ENCODE results near the gene AADACL3.

The AADACL3 gene

GRCh38 chr1:12764016-12764415 is 48.1 kb downstream of the AADACL3 start:
- DNase-seq (ENCODE audit: insufficient read length, low spot score): no peak
- FAIRE-seq: no peak
- no peak for TF ChIP-seq CTCF (IDR thresholded peaks at IDR 0.05; ENCODE audit: insufficient read depth, missing control alignments)

- no peak for TF ChIP-seq CTCF (IDR thresholded peaks at IDR 0.05; ENCODE audit: insufficient read depth, missing control alignments)
- FAIRE-seq (no peak), DNase-seq (ENCODE audit: insufficient read length, low spot score) (no peak)
Measured at GRCh38 chr1:12769031-12769430, 53.1 kb downstream of the AADACL3 start.

- no peak for TF ChIP-seq CTCF (IDR thresholded peaks at IDR 0.05; ENCODE audit: insufficient read depth, missing control alignments)
- DNase-seq (ENCODE audit: insufficient read length, low spot score) (no peak), FAIRE-seq (no peak)
Measured at GRCh38 chr1:12769976-12770505, 54.1 kb downstream of the AADACL3 start.

GRCh38 chr1:12770620-12771019 is 54.7 kb downstream of the AADACL3 start:
- DNase-seq (ENCODE audit: insufficient read length, low spot score) (no peak), FAIRE-seq (no peak)
- TF ChIP-seq CTCF (IDR thresholded peaks at IDR 0.05; ENCODE audit: insufficient read depth, missing control alignments): no peak

- no peak for FAIRE-seq
- no peak for DNase-seq (ENCODE audit: insufficient read length, low spot score)
- TF ChIP-seq CTCF (IDR thresholded peaks at IDR 0.05; ENCODE audit: insufficient read depth, missing control alignments): no peak
Measured at GRCh38 chr1:12771186-12771585, 55.3 kb downstream of the AADACL3 start.

GRCh38 chr1:12772520-12772919 is 56.6 kb downstream of the AADACL3 start:
- no peak for FAIRE-seq
- TF ChIP-seq CTCF (IDR thresholded peaks at IDR 0.05; ENCODE audit: insufficient read depth, missing control alignments): no peak
- no peak for DNase-seq (ENCODE audit: insufficient read length, low spot score)

- DNase-seq (ENCODE audit: insufficient read length, low spot score) (no peak), FAIRE-seq (no peak)
- no peak for TF ChIP-seq CTCF (IDR thresholded peaks at IDR 0.05; ENCODE audit: insufficient read depth, missing control alignments)
Measured at GRCh38 chr1:12773438-12773837, 57.5 kb downstream of the AADACL3 start, which contains the start of gene PRAMEF12. TSS of gene PRAMEF12 (plus strand) at chr1:12773738. CDS start at chr1:12774868, 1,130 bp downstream.
